SIG-M5 treated with dmso at 0.1 percent for 504 hours (cell line): Measurements from ENCODE around the gene SLK.

Source experiments
- DNase-seq: peaks from one replicate; lab custom pipeline; 2025; ENCODE audit not compliant: unreplicated experiment; lab: John Stamatoyannopoulos, UW

The SLK gene

DNA sequence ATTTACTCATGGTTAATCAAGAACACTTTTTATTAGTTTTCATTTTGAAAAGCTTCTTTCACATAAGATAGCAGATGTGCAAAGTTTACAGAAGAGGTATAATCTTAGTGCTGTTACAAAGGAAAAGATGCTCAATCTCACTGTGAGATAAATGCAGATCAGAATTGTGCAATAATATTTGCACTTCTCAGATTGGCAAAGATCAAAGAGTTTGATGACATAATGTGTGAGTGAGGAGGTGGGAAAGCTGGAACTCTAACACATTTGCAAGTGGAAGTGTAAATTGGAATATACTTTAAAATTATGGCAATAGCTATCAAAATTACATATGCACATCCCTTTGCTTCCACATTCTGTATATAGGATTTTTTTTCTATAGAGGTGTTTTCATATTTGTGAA is 27.4 kb upstream of the SLK start:
- no peak for DNase-seq

- no peak for DNase-seq
Measured at GRCh38 chr10:103941801-103942200, 25.1 kb upstream of the SLK start.

GRCh38 chr10:103942866-103943265 is 24.1 kb upstream of the SLK start:
- DNase-seq: no peak

DNA sequence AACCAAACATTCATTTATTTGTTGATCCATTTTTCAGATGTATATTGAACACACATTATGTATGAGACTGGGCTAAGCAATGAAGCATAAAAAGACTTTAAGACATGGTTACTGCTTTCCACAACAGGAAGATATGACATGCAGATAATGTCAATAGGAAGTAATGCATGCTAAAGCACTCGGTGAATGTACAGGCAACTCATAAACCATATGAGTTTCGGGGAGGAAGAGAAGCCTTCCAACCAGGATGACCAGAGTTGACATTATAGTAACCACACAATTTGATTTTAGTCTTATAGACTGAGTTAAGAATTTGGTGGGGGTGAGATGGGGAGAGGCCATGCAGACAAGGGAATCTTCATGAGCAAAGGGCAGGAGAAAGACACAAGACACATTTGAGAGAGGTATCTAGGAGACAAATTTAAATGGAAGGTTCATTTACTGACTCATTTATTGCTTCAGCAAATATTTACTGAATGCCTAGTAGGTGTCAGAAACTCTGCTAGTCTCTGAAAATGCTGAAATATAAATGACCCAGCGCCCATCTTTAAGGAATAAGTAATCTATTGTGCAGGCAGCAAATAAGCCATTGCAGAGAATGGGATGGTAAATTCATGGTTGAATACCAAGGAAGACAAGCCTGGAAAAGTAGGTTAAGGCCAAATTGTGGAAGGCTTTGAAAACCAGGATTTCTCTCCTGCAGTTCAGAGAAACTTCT is 19.0 kb upstream of the SLK start:
- DNase-seq: no peak

DNA sequence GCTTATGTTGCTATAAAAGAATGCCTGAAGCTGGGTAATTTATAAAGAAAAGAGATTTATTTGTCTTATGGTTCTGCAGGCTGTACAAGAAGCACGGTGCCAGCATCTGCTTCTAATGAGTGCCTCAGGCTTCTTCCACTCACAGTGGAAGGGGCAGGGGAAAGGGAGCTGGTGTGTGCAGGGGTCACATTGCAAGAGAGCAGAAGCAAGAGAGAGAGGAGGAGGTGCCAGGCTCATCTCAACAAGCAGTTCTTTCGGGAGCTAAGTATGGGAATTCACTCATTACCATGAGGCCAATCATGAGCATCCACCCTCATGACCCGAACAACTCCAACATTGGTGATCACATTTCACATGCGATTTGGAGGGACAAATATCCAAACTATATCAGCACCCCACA is 17.2 kb upstream of the SLK start:
- DNase-seq: no peak

- no peak for DNase-seq
Measured at GRCh38 chr10:103951183-103951582, 15.8 kb upstream of the SLK start.

- no peak for DNase-seq
Measured at GRCh38 chr10:103951942-103952341, 15.0 kb upstream of the SLK start.

GRCh38 chr10:103954543-103954942 is 12.4 kb upstream of the SLK start:
- no peak for DNase-seq

- DNase-seq: no peak
Measured at GRCh38 chr10:103958996-103959395, 7.9 kb upstream of the SLK start.

DNA sequence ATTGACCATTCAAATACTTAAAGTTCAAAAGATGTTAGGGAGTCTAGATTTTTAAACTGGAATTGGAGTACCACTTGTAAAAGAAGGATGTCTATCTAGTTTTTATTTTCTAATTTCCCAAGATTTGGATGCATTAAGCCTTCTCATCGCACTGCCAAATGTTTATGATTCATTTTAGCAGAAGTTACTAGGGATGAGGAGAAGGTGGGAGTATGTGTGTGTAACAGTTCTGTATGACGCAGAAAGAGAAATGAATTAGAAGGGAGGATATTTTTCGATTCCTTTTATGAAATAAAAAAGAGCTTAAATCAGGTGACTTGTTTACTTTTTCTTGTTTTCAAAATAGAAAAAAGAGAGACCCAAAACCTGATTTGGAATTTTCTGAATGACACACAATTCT is 6.8 kb upstream of the SLK start:
- DNase-seq: no peak

GRCh38 chr10:103967448-103968071 is 620 bp downstream of the SLK start:
- peak; percentile 43 for DNase-seq

GRCh38 chr10:103968441-103969391 is 1.8 kb downstream of the SLK start:
- DNase-seq: no peak

DNA sequence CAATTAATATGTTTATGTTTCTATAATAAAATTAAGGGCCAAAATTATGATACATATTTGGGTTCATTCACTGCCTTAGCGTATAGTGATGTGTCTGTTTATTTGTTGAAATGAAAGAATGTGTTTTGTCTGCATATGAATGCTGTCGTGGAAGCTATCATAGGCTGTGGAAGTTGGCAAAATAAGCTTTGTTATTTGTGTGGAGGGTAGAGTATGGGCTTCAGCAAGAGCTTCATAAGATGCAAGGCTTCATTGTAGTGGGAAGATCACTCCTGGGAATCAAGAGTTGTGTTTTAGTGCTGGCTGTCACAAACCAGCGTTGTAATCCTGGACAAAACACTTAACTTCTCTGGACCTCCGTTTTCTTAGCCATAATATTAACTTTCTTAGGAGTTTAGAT is 2.5 kb downstream of the SLK start:
- no peak for DNase-seq

DNA sequence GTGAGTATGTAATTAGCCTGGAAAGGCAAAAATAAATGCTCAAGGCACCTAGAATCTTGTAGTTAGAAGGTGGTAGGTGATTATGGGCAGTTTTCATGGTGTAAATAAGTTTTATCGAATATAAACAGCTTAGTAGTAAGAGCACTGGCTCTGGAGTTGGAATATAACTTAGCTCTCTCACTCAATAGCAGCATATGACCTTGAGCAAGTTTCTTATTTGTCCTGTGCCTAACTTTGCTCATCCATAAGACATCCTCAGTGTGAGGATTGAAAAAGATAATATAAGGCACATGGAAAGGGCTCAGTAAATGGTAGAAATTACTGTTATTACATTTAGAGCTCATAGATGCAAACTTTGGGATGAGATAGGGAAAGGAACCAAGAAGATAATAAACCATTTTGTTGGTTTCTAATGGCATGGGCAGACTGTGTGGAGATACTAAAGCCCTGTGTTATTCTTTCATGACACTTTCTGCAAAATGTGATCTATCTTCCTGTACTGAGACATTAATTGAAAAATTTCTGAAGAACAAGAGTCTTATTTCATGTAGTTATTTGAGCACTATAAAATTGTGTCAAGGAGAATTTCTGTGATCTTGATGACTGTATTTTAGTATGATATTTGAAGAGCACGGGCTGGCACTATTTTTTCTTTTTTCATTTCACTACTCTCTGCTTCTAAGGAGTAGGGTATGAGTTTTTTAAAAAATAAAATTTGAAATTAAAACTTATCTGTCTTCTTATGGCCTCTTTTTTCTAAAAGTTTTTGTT is 3.1 kb downstream of the SLK start:
- no peak for DNase-seq

DNA sequence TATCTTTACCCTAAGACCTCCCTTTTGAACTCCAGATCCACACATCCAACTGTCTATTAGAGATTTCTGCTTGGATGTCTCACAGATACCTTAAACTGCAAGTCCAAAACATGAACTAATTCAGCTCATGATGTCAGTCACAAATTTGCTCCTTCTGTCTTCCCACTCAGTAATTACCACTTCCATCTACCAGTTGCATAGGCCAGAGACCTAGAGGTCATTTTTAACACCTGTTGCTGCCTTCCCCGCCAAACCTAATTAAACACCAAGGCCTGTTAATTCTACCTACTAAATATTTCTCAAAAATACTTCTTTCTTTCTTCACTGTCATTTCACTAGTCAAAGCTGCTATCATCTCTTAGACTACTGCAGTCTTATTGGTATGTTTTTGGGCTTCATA is 8.2 kb downstream of the SLK start:
- no peak for DNase-seq

GRCh38 chr10:103977204-103977603 is 10.3 kb downstream of the SLK start:
- no peak for DNase-seq

DNA sequence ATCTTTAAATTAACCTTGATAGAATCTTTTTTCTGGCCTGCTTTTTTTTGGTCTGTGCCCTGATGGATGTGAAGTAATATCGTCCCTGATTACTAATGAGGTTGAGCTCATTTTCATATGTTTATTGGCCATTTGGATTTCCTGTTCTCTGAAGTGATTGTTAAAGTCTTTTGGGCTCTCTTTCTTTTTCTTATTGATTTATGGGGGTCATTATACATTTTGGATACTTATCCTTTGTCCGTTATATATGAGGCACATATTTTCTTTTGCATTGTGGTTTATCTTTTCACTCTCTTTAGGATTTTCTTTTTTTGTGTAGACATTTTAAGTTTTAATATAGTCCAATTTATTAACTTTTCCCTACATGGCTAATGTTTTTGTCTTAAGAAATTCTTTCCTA is 12.6 kb downstream of the SLK start:
- no peak for DNase-seq

GRCh38 chr10:103980288-103980906 is 13.5 kb downstream of the SLK start:
- DNase-seq: peak; percentile 25

- DNase-seq: no peak
Measured at GRCh38 chr10:103982639-103983038, 15.7 kb downstream of the SLK start.

DNA sequence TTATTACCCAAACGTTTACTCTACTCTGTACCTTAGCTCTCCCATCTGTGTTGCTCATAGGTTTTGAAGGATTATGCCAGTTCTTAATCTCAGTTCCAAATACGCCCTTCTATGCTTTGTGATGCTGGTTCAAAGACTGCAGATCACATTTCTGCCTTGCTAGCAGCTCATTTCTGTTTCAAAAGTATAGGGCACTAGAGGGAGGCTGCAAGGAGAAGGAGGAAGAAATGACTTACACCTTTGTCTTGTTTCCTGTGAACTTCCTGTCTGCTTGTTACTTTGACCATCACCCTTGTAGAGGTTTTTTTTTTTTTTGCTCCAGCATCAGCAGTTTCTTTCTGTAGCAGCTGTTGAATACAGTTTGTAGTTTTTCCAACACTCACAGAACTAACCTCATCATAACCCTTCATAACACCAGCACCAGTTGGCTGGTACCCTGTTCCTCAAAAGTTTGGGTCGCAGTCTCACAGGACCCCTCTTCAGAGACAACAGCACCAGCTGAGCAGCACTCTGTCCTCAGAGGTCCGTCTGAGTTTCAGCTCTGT is 16.5 kb downstream of the SLK start:
- DNase-seq: no peak
